HG03432 (cell line): ENCODE results near the gene CCDC57.
"Not testable (repeated sequence)": the region's sequence is repeated elsewhere in the genome, so short reads cannot be mapped to it uniquely, and the experiment has no call there.

Experiments used
- ATAC-seq: cut with Tn5 transposase; IDR thresholded peaks from one replicate; pipeline ENCODE4 v1.9.1; 2021; ENCODE audit warnings: mild to moderate bottlenecking, moderate library complexity; ENCODE audit not compliant: unreplicated experiment

Gene CCDC57

DNA sequence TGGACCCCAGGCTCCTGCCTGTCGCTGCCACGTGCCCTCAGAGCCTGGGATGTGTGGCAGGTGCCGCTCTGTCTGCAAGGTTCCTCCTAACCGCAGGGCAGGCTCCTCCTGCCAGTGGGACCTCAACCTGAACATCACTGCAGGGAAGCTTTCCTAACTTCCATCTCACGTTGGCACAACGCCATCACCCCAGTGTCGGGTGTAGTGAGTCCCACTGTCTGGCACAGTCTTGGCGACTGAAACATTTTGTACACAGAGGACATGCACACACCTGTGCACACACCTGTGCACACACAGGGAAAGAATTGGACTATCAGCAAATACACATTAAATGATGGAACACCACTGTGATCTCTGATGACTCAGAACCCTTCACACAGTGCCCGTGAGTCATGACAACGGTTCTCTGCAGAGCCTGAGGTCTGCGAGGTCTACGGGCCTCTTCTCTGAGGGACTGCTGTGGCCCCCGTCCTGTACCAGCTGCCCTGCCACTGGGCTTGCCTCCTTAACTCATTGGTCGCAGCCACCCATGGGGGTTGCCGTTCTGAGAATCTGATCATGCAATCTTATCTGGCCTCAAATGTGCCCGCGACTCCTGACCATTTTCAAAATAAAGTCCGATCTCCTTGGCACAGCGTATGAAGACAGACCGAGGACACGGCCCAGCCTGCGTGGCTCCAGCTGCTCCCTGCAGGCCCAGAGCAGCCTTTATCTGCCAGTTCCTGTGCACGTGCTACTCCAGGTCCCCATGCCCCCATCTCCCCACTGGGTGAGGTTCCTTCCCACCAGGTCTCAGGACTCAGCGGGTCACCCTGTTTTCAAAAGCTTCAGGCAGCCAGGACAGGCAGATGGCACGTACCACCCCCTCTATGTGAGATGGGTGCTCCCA, 7.6 kb downstream of the CCDC57 start:
- no peak for ATAC-seq

DNA sequence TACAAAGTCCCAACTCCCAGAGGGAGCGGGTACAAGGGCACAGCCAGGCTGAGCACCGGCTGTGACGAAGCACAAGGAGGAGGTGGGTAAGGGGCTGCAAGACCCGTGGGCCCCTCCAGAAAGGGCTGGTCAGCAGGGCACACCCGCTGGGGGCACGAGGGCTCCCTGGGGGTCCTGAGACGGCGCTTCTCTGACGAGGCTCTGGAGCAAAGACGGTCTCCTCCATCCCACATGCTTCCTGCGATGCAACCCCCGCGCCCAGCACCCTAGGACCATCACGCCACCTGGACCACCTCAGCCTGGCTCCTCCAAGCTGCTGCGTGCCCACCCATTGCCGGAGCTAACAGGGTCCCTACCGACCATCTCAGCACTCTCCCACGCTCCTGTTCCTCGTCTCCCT, 8.7 kb downstream of the CCDC57 start:
- ATAC-seq = no peak

DNA sequence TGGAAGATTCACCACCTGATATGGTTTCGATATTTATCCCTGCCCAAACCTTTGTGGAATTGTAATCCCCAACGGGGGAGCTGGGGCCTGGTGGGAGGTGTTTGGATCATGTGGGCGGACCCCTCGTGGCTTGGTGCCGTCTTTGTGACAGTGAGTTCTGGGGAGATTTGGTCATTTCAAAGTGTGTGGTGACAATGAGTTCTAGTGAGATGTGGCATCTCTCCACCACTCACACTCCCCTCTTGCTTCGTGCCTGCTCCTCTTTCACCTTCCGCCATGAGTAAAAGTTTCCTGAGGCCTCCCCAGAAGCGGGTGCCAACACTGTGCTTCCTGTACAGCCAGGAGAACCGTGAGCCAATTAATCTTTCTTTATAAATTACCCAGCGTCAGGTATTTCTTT, 9.7 kb downstream of the CCDC57 start:
- ATAC-seq = no peak

DNA sequence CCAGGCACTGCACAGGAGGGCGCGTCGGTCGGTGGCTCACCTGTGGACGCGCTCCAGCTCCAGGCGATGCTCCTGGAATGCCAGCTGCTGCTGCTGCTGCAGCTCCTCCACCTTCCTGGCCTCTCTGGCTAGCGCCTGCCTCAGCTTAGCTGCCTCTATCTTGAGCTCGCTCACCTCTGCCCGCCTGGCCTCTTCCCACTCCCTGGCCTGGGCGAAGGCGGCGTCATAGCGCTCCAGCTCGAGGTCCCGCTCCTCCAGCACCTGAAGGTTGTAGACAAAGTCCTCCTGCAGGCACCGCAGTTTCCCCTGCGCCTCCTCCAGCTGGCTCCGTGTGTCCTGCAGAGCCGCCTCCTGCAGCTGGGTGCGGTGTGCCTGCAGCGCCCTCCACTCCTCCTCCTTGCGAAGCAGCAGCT, 11.1 kb downstream of the CCDC57 start:
- no peak for ATAC-seq

DNA sequence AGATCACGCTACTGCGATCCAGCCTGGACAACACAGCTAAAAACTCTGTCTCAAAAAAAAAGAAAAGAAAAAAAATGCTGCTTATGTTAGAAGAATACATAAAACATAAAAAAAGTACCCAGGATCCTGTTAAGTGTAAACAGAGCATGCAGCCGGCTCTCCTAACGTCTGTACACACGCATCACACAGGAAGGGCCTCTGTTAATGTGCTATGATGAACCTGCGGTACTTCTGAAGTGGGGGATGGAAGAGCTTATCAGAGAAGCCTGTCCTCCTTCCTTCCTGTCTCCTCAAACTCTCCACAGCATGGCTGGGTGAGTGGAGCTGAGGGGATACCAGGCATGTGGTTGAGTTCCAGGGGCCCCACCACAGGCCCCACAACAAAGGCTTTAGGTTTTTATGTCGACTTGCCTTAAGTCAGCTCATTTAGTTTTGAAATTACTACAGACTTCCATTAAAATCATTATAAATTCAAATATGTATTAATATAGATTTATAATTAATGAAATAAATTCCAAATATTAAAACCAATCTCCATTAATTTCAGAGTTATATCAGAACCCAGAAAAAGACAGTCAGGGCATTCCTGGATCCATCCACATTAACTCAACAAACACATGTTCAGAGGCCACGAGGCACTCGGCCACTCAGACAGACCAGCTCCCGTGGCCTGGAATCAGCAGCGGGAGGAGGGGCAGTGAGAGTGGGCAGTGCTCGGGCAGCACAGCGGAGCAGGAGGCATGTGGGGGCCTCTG, 11.7 kb downstream of the CCDC57 start:
- ATAC-seq = no peak

DNA sequence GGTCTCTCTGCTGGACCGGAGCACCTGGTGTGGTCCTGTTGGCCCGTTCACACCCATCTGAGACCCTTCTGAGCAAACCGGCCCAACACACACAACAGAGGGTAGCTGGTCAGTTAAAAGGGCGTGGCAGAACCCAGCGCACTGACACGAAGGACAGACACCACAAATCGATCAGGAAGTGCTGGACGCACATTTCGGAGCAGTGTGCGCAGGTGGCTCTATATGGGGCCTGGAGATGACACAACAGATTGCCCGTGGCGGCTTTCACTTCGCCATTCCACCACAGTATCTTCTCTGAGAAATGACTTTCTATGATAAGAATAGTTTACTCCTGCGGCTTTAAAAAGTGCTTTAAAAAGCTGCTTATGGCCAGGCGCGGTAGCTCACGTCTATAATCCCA, 12.5 kb downstream of the CCDC57 start:
- ATAC-seq = no peak

DNA sequence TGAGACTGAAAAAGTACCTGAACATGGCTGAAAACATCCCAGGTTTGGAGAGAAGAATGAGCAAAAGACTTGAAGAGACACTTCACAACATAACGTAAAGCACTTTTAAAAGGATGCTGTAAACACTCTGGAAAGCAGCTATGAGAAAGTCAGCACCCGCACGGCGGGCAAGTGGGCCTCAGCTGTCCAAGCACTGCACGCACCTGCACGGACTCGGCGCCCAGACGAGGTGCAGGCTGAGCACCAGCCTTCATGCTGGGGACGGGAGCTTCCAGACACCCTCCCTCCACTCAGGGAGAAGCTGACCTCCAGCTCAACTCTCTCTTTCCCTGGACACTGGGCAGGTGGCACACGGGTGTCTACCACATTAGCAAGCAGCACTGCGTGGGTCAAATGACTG, 13.1 kb downstream of the CCDC57 start:
- ATAC-seq = no peak

DNA sequence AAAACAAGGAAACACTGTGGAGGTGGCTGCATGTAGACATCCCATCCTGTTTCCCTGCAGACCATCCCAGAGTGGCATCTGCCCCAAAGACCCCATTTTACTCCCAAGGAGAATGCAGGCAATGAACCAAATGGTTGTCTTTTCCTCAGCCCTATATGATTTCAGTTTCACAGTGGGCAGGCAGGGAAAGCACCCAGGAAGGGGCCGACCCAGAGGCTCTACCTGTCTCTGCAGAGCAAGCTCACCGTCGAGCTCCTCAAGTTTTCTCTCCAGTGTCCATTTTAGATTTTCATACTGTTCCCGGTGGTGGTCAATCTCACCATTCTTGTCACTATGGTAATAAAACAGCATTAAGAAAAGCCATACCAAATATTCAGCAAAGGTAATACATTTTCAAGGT, 14.6 kb downstream of the CCDC57 start:
- no peak for ATAC-seq

DNA sequence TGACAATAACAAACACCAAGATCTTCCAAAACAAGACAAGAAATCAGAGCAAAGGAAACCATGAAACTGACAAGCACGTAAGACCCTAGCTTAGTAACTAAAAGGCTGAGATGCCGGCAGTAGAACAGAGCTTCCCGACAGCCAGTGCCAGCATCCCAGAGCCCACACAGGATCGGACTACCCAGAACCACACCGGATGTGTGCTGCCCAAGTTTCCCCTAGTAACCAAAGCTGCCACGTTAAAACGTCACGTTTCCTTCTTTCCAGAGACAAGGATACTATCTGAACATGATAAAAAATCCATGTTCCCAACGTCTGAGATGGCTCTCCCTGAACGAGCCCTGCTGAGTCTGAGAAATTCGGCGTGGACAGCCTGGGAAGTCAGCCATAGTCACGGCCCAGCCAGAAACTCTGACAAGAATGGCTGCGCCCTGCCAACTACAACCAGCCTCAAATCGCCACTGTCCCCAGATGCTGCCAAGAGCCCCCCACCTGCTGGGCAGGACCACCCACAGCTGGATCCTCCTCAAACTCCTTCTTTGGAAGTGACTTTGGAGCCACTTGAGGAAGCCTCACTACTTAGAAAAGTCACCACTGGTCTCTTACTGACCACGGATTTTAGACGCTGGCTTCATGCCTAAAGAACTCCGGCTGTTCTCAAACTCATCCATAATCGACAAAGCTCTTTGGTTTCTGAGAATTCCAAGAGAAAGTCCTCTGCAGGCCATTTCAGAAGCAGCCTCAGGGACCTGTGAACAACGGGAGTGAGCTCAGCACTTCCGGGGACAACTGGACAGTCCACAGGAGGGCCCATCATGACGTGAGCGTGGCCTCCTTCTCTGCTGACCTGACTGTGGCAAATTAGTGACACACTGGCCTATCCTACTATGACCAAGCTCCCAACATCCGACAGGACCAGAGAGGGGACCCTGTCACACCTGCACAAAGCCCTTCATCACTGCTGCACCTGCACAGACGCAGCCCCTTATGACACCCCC, 16.7 kb downstream of the CCDC57 start:
- no peak for ATAC-seq

DNA sequence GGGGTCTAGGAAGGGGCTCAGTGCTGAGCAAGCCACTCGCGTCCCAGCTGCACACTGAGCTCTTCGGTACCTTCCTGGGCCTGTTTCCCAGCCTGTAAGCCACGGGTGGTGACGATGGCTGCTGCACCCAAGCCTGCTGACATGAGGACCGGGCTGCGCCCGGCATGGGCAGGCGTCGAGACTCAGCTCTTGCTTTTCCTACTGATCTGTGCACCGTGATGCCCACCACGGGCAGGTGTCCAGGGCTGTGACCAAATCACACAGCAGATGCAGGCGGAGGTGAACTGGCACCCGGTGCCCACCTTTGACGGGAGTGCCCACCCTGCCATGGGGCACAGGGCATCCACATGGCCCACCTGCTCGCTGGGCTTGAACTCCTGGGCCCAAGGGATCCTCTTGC, 17.9 kb downstream of the CCDC57 start:
- no peak for ATAC-seq

DNA sequence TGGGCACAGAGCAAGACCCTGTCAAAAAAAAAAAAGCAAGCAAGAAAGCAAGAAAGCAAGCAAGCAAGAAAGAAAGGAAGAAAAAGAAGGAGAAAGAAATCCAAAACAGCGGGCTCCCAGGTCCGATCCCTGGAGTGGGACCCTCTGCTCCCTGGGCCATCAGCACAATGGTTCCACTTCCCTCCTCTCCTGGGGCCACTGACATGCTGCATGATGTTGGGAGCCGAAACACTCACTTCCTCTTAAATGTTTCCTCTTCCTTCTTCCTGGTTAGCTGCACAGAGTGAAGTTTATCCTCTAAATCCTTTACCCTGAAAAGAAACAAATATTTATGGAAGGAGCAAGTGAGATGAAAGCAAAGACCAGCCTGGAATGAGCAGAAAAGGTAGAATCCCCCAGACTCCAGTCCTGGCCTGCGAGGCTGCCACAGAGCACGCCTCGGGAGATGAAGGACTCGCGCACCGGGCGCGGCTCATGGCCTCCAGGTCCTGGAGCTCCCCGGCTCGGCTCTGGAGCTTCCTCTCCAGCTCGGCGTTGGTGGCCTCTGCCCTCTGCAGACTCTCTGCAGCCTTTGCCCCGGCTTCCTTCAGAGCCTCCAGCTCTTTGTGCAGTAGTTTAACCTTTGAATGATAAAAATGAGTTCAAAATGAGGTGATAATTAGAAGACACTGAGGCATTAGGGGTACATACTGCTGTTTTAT, 19.0 kb downstream of the CCDC57 start:
- ATAC-seq = no peak

DNA sequence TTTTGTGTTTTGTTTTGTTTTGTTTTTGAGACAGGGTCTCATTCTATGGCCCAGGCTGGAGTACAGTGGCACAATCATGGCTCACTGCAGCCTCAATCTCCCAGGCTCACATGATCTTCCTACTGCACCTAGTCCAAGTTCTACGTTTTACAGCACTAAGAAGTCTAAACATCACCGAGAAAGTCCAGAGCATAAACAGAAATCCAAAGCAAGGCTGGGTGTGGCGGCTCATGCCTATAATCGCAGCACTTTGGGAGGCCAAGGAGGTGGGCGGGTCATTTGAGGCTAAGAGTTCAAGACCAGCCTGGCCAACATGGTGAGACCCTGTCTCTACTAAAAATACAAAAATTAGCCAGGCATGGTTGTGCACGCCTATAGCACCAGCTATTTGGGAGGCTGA, 19.6 kb downstream of the CCDC57 start:
- ATAC-seq = not testable (repeated sequence)

DNA sequence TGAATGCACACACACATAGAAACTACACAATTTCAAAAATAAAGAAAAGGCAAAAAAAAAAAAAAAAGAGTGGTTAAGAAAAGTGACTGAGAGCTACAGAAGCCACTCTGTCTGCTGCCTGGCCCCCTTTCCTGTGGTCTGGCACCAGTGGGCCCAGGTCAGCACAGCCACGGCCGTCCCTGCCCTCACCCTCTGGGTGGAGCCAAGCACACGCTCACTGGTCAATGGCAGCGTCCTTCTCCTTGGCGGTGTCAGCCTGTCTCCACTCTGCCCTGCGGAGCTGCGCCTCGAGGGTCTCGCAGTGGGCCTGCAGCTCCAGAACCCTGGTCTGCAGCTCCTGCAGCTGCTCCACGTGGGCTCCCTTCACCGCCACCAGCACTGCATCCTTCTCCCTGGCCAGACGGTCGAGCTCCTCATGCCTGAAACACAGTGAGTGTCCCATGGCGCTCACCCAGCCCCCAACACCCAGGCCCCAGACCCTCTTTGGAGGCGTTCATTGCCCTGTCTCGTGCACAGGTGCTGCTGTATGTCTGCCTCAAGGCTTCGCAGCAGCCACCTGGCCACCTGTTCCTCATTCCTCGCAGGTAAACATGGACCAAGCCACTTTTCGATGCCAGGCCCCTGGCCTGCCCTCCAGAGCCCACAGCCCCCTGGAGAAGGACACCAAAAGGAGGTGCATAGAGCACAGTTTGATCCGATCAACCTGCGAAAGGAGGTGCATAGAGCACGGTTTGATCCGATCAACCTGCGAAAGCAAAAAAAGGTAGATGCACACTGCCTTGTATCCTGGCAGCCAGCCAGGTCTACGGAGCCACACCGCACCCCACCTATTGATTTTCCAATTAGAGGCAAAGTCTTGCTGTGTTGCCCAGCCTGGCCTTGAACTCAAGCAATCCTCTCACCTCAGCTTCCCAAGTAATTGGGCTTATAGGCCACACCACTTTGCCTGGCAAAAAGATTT, 24.4 kb downstream of the CCDC57 start:
- ATAC-seq = no peak

DNA sequence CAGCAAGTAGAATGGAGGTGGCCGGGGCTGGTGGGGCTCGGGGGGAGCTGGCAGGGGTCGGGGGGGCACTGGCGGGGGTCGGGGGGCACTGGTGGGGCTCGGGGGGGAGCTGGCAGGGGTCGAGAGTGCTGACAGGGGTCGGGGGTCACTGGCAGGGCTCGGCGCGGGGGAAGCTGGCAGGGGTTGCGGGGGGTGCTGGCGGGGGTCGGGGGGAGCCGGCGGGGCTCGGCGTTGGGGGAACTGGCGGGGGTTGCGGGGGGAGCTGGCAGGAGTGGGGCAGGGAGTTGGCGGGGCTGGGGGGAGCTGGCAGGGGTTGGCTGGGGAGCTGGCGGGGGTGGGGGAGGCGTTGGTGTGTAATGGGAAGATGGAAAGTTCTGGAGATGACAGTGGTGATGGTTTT, 25.1 kb downstream of the CCDC57 start:
- no peak for ATAC-seq

DNA sequence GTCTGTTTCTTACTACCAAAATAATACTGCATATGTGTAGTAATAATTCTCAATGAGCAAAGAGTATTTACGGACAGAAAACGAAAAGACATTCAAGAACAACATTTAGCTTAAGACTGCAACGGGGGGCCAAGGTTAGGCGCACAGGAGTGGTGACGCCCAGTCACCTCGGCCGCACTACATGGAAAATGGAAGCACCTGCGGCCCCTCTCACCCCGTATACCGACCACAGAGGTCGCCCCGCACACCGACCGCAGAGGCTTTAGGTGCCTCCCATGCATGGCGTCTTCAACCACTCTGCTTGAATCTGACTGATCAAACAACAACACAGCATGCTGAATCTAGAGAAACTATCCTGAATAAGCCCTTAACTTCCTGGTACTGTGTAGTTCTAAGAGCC, 26.4 kb downstream of the CCDC57 start:
- no peak for ATAC-seq

DNA sequence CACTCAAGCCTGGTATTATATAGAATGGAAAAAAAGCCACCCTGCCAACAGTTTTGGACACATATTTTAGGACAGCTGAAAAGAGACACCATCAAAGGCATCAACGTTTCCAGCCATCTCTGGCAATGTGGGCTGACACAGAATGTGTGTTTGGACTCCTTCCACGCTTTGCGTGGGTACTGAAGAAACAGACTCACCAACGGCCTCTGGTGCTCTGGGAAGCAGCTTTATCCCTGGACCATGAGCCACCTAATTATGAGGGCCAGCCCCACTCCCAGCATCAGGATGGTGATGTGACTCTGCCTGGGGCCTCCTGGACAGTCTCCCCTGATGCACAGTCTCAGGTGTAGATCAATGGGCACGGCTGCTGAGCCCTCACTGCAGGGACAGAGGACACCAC, 27.9 kb downstream of the CCDC57 start:
- ATAC-seq = no peak

DNA sequence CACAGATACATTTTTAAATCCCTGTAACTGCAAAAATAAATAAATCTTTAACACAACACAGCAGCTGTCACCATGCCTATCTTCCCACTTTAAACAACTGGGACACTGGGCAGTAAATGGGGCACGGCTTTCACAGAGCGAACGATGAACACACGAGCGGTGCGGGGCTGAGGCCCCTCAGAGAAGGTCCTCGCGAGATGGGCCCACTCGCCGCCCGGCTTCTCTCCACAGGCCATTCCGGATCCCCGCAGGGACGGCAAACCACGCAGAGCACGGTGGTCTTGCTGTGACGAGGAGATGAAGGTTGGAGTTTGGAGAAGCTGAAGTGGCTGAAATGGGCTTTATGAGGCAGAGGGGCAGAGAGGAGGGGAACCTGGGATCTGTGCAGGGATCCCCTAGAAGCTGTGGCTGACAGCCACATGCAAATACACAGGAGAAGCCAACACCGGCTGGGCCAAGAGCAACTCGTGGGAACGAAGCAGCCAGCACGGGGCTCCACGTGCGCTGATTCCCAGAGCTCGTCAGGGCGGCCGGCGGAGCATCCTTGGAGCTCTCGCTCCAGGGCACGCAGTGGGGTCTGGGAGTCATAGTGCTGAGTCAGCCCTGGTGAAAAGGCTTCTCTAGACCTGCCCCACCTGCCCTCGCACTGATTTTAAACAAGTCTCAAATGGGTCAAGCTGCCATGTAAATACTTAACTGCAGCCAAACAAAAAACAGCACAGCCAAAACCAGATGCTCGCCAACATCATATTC, 31.7 kb downstream of the CCDC57 start:
- no peak for ATAC-seq

DNA sequence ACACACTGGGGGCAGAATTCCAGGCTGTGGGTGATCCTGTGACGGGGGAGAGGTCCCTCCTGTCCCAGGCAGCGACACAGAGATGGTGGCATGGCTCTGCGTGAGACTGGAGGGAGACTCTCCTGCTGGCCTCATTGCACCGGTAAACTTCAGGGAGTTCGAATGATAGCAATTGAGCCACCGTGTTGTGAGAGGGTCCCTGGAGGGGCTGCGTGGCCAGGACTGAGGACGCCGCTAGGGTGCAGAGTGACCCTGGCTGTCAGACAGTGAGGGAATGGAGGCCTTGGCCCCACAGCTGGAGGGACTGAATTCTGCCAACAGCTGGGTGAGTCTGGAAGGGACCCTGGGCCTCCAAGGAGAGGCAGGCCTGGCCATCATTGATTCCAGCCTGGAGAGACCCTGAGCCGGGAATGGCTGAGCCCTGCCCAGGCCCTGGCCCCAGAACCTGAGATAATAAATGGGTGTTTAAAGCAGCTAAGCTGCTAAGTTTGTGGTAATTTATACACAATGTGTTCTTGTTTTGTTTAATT, 32.6 kb downstream of the CCDC57 start:
- no peak for ATAC-seq
